Glutamatergic neuron (in vitro differentiated cells): ENCODE results near the gene RPTOR. TPM values are rescaled to one million over a fixed set of nuclear protein-coding genes. Genes with fewer than 3 reads are reported as not detected.
"Not testable (repeated sequence)": the region's sequence is repeated elsewhere in the genome, so short reads cannot be mapped to it uniquely, and the experiment has no call there.

Experiments
- DNase-seq: peaks from one replicate; pipeline ENCODE4 v3.0.0; 2022
- H3K27ac Mint-ChIP-seq: one replicate; pipeline ENCODE4 v1.8.0; 2020; ENCODE audit warnings: mild to moderate bottlenecking, mixed read lengths, inconsistent platforms; ENCODE audit not compliant: unreplicated experiment
- H3K27me3 Mint-ChIP-seq: one replicate; pipeline ENCODE4 v1.8.0; 2020; ENCODE audit warnings: mild to moderate bottlenecking, moderate library complexity, mixed read lengths, inconsistent platforms; ENCODE audit not compliant: unreplicated experiment
- H3K36me3 Mint-ChIP-seq: one replicate; pipeline ENCODE4 v1.8.0; 2020; ENCODE audit warnings: mild to moderate bottlenecking, mixed read lengths, inconsistent platforms; ENCODE audit not compliant: unreplicated experiment
- H3K4me1 Mint-ChIP-seq: one replicate; pipeline ENCODE4 v1.8.0; 2020; ENCODE audit warnings: mild to moderate bottlenecking, low read depth, mixed read lengths, inconsistent platforms; ENCODE audit not compliant: unreplicated experiment
- H3K4me3 Mint-ChIP-seq: one replicate; pipeline ENCODE4 v1.8.0; 2020; ENCODE audit warnings: mild to moderate bottlenecking, mixed read lengths, inconsistent platforms; ENCODE audit not compliant: unreplicated experiment
- H3K9me3 Mint-ChIP-seq: one replicate; pipeline ENCODE4 v1.8.0; 2020; ENCODE audit warnings: mild to moderate bottlenecking, moderate library complexity, mixed read lengths, inconsistent platforms; ENCODE audit not compliant: unreplicated experiment
- total RNA-seq: library from RNA; stranded (reverse); fragmentation: NEBNext Ultra II Directional; extraction: Animal tissue kit (Norgen Biotek cat#: 25700); gene quantifications from one replicate; pipeline ENCODE4 v1.2.1, GENCODE V29; 2021; ENCODE audit not compliant: unreplicated experiment
- TF ChIP-seq, protein P1 (sequence below): fragments of 200-600 bp; sonication (generic); IDR thresholded peaks from one replicate; pipeline ENCODE4 v1.5.0; 2021; ENCODE audit not compliant: partially characterized antibody, unreplicated experiment

The RPTOR gene
- total RNA-seq, 1 donor from 2014 or later, result 39.8 TPM

DNA sequence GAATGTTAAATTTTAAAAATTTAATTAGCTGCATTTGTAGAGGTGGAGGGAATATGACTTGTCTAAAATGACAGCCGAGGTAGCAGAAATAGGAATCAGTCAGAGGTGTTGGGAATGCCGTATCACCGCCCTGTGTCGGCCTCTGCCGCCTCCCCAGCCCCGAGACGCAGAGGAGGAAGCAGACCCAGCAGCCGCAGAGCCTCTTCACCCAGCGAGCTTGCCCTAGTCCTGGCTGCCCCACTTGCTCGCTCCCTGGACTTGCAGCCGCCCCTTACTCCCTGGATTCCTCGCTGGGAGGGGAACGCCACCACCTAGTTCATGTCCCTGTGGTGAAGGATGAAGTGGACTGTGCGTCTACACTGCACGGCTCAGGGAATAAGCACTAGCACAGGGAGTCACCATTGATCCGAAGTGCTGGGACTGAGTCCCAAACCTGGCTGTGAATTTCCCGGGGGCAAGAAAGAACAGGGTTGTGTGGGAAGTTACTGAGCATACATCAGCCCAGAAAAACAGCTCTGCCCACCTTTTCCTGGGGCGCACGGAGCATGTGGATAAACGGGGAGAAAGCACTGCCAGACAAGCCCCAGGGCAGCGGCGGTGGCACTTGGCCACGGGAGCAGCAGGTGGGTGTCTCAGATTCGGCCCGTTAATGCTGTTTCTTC lies 76.8 kb downstream of the RPTOR start:
- Mint-ChIP-seq H3K4me3 (no peak overlapping the region), H3K9me3 (peaks cover 2% of the 10 kb centered on the region), H3K36me3 (no peaks in the 10 kb centered on the region), H3K27me3 (peaks cover 1% of the 10 kb centered on the region), H3K4me1 (peaks cover 29% of the 10 kb centered on the region), H3K27ac (no peak overlapping the region)
- DNase-seq, result no peak
- TF ChIP-seq, protein P1, sequence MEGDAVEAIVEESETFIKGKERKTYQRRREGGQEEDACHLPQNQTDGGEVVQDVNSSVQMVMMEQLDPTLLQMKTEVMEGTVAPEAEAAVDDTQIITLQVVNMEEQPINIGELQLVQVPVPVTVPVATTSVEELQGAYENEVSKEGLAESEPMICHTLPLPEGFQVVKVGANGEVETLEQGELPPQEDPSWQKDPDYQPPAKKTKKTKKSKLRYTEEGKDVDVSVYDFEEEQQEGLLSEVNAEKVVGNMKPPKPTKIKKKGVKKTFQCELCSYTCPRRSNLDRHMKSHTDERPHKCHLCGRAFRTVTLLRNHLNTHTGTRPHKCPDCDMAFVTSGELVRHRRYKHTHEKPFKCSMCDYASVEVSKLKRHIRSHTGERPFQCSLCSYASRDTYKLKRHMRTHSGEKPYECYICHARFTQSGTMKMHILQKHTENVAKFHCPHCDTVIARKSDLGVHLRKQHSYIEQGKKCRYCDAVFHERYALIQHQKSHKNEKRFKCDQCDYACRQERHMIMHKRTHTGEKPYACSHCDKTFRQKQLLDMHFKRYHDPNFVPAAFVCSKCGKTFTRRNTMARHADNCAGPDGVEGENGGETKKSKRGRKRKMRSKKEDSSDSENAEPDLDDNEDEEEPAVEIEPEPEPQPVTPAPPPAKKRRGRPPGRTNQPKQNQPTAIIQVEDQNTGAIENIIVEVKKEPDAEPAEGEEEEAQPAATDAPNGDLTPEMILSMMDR, result no peak

DNA sequence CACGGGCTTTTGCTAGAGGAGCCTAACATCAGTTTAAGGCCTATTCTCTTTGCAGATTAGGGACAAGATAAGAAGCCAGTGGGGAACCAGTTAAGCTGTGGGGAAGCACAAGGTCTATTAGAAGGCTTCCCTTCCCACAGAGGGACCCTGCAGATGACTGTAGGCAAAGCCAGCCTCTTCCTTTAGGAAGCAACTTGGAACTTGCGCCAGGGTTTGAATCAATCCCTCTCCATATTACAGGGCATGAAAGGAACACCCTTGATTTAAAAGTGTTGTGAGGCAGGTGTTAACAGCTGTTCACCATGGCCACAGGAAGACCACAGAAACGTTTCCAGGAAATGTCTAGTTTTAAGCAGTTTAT lies 77.3 kb downstream of the RPTOR start:
- TF ChIP-seq, protein P1, result no peak
- Mint-ChIP-seq H3K27me3 (peaks cover 1% of the 10 kb centered on the region), H3K27ac (no peak overlapping the region), H3K4me3 (no peak overlapping the region), H3K36me3 (peaks cover 4% of the 10 kb centered on the region), H3K9me3 (peaks cover 2% of the 10 kb centered on the region), H3K4me1 (peaks cover 32% of the 10 kb centered on the region)
- DNase-seq, result no peak

DNA sequence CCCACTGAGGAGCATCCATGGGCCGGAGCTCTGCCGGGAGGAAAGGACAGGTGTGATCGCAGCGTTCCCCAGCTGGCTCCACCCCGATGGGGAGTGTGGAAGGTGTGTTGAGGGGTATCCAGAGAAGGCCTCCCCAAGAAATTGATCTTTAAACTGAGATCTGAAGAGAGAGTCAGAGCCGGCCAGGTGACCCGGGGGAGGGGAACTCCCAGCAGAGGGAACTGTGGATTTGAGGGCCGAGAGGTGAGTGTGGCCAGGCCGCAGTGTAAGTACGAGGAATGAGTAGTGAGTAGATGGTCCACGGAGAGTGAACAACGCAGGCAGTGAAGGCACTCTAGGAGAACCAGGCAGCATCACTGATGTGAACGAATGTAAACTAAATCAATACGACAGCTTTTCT lies 80.2 kb downstream of the RPTOR start:
- TF ChIP-seq, protein P1, result no peak
- Mint-ChIP-seq H3K4me1 (peaks cover 19% of the 10 kb centered on the region), H3K27me3 (peaks cover under 1% of the 10 kb centered on the region), H3K27ac (no peak overlapping the region), H3K9me3 (no peaks in the 10 kb centered on the region), H3K4me3 (no peak overlapping the region), H3K36me3 (peaks cover 4% of the 10 kb centered on the region)
- no peak for DNase-seq

DNA sequence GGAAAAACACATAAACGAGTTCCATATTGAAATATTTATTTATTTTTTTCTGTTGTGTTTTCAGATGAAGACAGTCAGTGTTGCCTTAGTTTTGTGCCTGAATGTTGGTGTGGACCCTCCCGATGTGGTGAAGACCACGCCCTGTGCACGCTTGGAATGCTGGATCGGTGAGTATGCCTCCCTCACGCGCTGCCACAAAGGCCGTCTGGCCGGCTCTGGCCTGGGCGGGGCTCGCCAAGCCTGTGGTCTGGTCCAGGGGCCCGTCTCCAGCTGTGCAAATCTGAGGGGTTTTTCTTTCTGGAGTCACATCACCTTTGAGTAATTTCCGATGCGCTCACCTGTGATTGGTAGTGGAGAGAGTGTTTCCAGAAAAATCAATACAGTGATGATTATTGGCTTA lies 81.0 kb downstream of the RPTOR start:
- no peaks in the 10 kb centered on the region for H3K9me3 Mint-ChIP-seq
- H3K4me3 Mint-ChIP-seq, result no peak overlapping the region
- TF ChIP-seq, protein P1, result no peak
- DNase-seq, result no peak
- H3K27ac Mint-ChIP-seq, result no peak overlapping the region
- no peaks in the 10 kb centered on the region for H3K27me3 Mint-ChIP-seq
- peaks cover 4% of the 10 kb centered on the region for H3K36me3 Mint-ChIP-seq
- peaks cover 17% of the 10 kb centered on the region for H3K4me1 Mint-ChIP-seq

DNA sequence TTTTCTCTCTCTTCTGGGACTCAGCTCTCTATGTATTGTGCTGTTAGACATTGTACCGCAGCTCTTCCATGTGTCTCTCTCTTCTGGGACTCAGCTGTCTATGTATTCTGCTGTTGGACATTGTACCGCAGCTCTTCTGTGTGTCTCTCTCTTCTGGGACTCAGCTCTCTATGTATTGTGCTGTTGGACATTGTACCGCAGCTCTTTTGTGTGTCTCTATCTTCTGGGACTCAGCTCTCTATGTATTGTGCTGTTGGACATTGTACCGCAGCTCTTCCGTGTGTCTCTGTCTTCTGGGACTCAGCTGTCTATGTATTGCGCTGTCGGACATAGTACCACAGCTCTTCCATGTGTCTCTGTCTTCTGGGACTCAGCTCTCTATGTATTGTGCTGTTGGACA lies 84.2 kb downstream of the RPTOR start:
- H3K4me3 Mint-ChIP-seq, H3K4me1 Mint-ChIP-seq, H3K27me3 Mint-ChIP-seq, H3K9me3 Mint-ChIP-seq, H3K27ac Mint-ChIP-seq, DNase-seq, H3K36me3 Mint-ChIP-seq: not testable (repeated sequence)
